GF-D8 (cell line): Measurements from ENCODE around the gene IMMP2L.
"Not testable (repeated sequence)": the region's sequence is repeated elsewhere in the genome, so short reads cannot be mapped to it uniquely, and the experiment has no call there.

Experiments used
- DNase-seq: peaks from one replicate; lab custom pipeline; 2025; lab: John Stamatoyannopoulos, UW

Gene IMMP2L

DNA sequence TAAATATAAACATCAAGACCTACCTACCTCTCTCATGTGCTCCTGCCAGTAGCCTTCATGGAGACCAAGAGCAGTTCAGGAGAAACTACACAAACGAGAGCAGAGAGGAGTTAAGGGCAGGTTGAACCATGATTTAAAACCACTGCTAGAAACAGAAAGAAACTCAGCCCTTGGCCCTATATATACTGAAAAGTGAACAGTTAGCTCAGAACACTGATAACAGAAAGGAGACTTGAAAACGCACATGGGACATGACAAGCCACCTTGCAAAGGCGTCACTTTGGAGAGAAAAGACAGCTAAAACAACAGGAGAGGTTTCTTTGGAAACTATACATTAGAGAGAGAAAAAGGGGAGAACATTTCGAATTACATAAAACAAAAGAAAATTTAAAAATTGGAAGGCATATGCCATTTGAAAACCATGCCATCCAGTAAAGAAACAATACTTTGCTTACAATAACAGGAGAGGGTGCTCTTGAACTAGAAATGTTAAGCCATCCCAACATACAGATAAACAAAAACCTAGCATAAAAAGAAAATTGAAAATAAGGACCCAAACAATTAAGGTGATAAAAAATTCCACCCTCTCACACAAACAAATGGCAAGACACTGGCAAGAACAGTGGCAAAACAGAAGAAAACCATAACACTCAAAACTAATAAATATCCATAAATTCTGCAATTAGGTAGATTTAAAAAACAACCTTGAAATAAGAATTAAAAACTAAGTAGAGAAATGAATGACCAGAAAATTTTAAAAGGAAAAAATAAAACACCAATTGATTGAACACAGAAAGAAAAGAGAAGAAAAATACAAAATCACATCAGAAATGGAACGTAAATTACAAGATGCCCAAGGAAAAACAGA lies 232.7 kb downstream of the IMMP2L start:
- no peak for DNase-seq

DNA sequence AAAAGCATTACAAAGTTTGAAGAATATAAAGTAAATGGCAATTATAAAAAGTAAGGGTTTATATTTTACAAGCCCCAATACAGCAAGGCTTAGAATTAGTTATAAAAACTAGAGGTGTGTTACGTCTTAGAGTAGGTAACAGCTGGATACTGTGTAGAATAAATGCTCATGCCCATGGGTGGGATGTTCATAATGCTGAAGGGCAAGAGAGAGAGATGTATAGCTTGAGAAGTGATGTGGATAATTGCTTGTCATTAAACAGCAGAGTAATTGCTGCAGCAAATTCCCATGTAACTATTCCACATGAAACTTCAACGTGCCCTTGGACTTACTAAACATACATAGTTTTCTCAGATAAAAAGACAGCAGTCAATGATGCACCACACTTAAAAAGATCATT lies 233.8 kb downstream of the IMMP2L start:
- no peak for DNase-seq

DNA sequence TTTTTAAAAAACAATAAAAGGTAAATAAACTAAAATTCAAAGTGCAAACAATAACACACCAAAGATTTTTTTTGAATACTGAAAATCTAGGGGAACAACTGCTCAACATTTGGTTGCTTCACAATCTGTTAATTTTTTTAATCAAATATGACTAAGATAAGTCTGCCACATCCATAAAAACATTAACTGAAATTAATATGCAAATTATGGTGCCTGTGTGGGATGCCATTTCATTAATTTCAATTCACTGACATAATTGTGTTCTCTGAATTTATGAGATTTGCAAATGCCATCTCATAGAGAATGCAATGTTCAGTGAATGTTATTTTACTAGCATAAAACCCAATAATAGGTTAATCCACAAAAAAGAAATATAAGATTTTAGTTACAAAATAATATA lies 237.5 kb downstream of the IMMP2L start:
- no peak for DNase-seq

- no peak for DNase-seq
Measured at GRCh38 chr7:111324228-111324627, 238.1 kb downstream of the IMMP2L start.

DNA sequence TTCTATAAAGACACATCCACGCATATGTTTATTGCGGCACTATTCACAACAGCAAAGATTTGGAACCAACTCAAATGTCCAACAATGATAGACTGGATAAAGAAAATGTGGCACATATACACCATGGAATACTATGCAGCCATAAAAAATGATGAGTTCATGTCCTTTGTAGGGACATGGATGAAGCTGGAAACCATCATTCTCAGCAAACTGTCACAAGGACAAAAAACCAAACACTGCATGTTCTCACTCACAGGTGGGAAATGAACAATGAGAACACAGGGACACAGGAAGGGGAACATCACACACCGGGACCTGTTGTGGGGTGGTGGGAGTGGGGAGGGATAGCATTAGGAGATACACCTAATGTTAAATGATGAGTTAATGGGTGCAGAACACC lies 238.6 kb downstream of the IMMP2L start:
- DNase-seq = not testable (repeated sequence)

DNA sequence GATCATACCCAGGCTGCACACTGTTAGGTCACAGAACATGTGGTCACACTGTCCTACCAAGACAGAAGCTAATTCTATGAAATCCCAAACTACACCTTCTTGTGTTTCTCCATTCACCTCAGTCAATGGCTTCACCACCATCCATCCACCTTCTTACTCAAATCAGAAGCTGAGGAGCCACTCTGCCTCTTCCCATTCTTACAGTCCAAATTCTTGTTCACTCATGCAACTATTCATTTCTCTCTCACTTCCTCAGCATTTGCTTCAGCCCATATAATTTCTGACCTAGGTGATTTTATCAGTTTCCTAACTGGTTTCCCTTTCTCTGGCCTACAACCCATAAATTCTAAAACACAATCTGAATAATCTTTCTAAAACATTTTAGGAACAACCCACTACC lies 242.2 kb downstream of the IMMP2L start:
- DNase-seq = peak; percentile 11

GRCh38 chr7:111312966-111313365 lies 249.3 kb downstream of the IMMP2L start:
- DNase-seq = no peak

- DNase-seq = no peak
Measured at GRCh38 chr7:111308691-111309090, 253.6 kb downstream of the IMMP2L start.

DNA sequence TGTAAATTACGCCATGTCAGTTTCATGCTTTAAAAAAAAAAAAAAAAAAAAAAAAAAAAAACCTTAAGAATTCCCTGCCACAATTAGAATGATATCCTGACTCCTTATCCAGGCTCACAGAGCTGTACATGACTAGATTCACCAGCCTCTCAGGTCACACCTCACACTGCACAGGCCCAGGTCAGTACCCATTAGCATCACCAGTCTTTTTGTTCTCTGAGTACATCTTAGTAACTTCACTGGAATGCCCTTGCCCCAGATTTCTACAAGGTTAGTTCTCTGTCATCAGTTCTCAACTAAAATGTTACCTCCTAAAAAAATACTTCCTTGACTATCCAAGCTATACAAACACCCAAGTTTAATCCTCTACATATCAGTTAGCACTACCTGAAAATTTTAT lies 260.4 kb downstream of the IMMP2L start:
- DNase-seq = no peak

DNA sequence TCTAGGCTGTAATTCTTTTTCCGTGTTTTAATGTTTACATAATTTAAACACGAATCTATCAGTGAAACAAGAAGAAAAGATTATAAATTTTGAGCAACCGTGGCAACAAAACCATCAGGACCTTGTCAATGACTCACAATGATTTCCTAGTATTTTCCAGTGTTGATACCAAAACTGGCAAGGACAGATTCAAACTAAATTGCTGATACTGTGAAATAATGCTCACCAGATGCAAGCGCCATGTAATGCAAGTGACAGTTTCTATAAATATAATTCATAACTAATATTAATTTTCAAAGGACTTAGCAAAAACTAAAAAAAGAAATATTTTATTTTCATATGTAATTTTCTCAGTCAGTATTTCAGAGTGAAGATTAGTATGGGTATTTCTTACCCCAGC lies 267.8 kb downstream of the IMMP2L start:
- no peak for DNase-seq

- no peak for DNase-seq
Measured at GRCh38 chr7:111292026-111292470, 270.2 kb downstream of the IMMP2L start.

- no peak for DNase-seq
Measured at GRCh38 chr7:111290982-111291381, 271.3 kb downstream of the IMMP2L start.

GRCh38 chr7:111290419-111290818 lies 271.9 kb downstream of the IMMP2L start:
- no peak for DNase-seq

- not testable (repeated sequence) for DNase-seq
Measured at GRCh38 chr7:111288441-111288840, 273.9 kb downstream of the IMMP2L start.

- no peak for DNase-seq
Measured at GRCh38 chr7:111282626-111283025, 279.7 kb downstream of the IMMP2L start.

GRCh38 chr7:111274857-111275256 lies 287.4 kb downstream of the IMMP2L start:
- DNase-seq = no peak

DNA sequence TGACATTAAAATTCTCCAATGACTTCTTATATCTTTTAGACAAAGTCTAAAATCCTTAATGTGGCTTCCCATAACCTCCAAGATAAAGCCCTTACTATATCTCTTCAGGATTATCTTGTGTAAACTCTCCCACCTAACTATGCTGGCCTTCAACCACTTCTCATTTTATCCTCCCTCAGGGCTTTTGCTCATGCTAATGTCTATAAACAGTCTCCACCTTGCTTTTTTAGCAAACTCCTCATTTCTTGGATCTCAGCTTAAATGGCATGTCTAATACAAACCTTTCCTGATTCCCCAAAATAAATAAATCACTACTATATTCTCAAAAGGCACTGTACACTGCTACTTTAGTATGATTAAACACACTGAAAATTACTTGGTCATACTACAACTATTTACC lies 290.2 kb downstream of the IMMP2L start:
- DNase-seq = no peak

DNA sequence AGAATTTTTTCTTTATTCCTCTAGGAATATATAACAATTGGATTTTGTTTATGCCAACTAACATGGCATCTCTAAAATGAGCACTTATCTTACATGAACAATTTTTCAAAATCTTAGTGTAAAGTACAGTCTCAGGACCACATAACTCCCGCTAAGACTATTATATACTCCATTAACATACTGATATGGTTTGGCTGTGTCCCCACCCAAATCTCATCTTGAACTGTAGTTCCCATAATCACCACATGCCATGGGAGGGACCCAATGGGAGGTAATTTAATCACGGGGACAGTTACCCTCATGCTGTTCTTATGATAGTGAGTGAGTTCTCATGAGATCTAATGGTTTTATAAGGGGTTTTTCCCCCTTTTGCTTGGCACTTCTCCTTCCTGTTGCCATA lies 291.5 kb downstream of the IMMP2L start:
- not testable (repeated sequence) for DNase-seq

GRCh38 chr7:111268941-111269340 lies 293.4 kb downstream of the IMMP2L start:
- DNase-seq = no peak

- no peak for DNase-seq
Measured at GRCh38 chr7:111266613-111267012, 295.7 kb downstream of the IMMP2L start.

DNA sequence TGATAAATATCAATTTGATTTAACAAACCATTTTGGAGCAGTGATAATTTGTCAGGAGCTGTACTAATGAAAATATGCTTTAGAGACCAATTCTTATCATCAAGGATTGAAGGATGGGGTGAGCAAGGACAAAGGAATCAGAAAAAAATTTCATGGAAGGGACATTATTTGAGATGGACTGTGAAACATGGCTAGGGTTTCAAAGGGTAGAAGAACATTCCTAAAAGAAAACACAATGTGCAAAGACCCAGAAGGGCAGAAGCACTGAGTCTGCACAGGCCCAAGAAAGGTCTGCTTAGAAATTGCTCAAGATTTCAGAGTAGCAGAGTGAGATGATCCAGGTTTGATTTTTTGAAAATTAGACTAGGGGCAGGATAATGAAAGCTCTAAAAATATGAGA lies 296.9 kb downstream of the IMMP2L start:
- DNase-seq = no peak

GRCh38 chr7:111264981-111265380 lies 297.3 kb downstream of the IMMP2L start:
- no peak for DNase-seq

DNA sequence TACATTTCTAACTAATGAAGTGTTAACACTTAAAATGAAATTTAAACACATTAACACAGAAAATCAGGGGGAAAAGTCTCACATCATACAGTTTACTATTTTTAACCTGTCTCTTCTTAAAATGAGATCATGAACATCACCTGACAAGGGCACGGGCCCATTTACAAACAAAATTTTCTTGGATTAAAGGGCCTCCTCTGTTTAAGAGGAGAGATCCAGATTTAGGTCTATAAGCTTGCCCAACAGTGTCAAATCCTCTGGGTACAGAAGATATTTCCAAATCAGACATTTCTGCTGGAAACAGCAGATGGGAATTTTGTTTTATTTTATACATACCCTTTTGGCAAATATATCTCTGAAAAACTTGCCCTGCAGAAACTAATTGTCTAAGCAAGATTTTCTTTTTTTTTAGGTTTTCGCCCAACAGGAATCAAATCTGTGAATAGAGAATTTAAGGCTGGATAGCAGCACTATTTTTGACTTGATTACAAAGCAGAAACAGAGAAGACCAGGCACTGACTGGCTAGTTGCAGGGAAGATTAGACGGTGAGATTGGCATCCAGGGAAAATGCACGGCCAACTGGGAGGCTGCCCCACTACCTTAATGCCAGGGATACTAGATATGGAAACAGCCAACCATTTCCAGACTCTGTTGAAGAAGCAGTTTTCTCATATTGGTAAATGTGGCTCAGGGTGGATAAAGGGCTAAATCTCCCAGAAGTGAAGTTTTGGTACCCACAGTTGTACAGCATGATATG lies 298.0 kb downstream of the IMMP2L start:
- DNase-seq = no peak
